HFF-Myc (cell line): ENCODE measurements around the gene TRIM24.

ENCODE experiments used
- DNase-seq: peaks from one replicate; pipeline ENCODE4 v3.0.0-alpha.2; 2011; ENCODE audit warnings: low read depth; ENCODE audit errors: extremely low read depth
- H3K4me3 ChIP-seq: replicated peaks from 2 replicates; pipeline ENCODE4 v1.5.1; 2011; ENCODE audit warnings: low read depth, mild to moderate bottlenecking, control low read depth, low read length
- CTCF ChIP-seq: IDR thresholded peaks from 2 replicates; pipeline ENCODE4 v1.5.1; 2012; ENCODE audit warnings: mild to moderate bottlenecking, low read depth, low read length, control low read depth; ENCODE audit errors: missing control alignments

The TRIM24 gene

GRCh38 chr7:138585283-138585993, 125.4 kb downstream of the TRIM24 start:
- H3K4me3 ChIP-seq = no peak overlapping the region
- TF ChIP-seq CTCF = no peak
- DNase-seq = no peak

- no peak for TF ChIP-seq CTCF
- no peak for DNase-seq
- H3K4me3 ChIP-seq = no peak overlapping the region
Measured at GRCh38 chr7:138587485-138587884, 127.4 kb downstream of the TRIM24 start.

- no peak for TF ChIP-seq CTCF
- H3K4me3 ChIP-seq = no peak overlapping the region
- DNase-seq = no peak
Measured at GRCh38 chr7:138588986-138589385, 128.9 kb downstream of the TRIM24 start.

- no peak overlapping the region for H3K4me3 ChIP-seq
- DNase-seq = no peak
- no peak for TF ChIP-seq CTCF
Measured at GRCh38 chr7:138590154-138590553, 130.1 kb downstream of the TRIM24 start.

GRCh38 chr7:138595454-138595853, 135.4 kb downstream of the TRIM24 start:
- H3K4me3 ChIP-seq = no peak overlapping the region
- no peak for DNase-seq
- no peak for TF ChIP-seq CTCF

GRCh38 chr7:138602451-138602850, 142.4 kb downstream of the TRIM24 start:
- no peak overlapping the region for H3K4me3 ChIP-seq
- no peak for TF ChIP-seq CTCF
- no peak for DNase-seq

- no peak for TF ChIP-seq CTCF
- H3K4me3 ChIP-seq = no peak overlapping the region
- no peak for DNase-seq
Measured at GRCh38 chr7:138603549-138604318, 143.7 kb downstream of the TRIM24 start.
